HFFc6 (cell line): Measurements from ENCODE around the gene PLAC9. TPM values are rescaled to one million over a fixed set of nuclear protein-coding genes. Genes with fewer than 3 reads are reported as not detected.

Source experiments
- DNase-seq: peaks from one replicate; pipeline ENCODE4 v3.0.0-alpha.2; 2018
- H3K27ac Mint-ChIP-seq: 2 replicates; pipeline ENCODE4 v1.8.0; 2020; ENCODE audit warnings: mild to moderate bottlenecking, mixed read lengths
- H3K27me3 Mint-ChIP-seq: 2 replicates; pipeline ENCODE4 v1.8.0; 2021; ENCODE audit warnings: mild to moderate bottlenecking, moderate library complexity, mixed read lengths; ENCODE audit not compliant: insufficient read depth
- H3K36me3 Mint-ChIP-seq: 2 replicates; pipeline ENCODE4 v1.8.0; 2021; ENCODE audit warnings: low read depth, mixed read lengths
- H3K4me1 Mint-ChIP-seq: 2 replicates; pipeline ENCODE4 v1.8.0; 2020; ENCODE audit warnings: low read depth, mixed read lengths
- H3K4me3 Mint-ChIP-seq: 2 replicates; pipeline ENCODE4 v1.8.0; 2020; ENCODE audit warnings: mild to moderate bottlenecking, moderate library complexity, mixed read lengths
- H3K9me3 Mint-ChIP-seq: 2 replicates; pipeline ENCODE4 v1.8.0; 2020; ENCODE audit warnings: mild to moderate bottlenecking, mixed read lengths
- CTCF ChIP-seq: fragments of 200-600 bp; sonication (generic); IDR thresholded peaks from 2 replicates; pipeline ENCODE4 v1.5.0; 2021; ENCODE audit warnings: antibody characterized with exemption, mild to moderate bottlenecking
- total RNA-seq, 6 experiments: library from RNA; stranded (reverse); fragmentation: NEBNext Ultra II Directional; extraction: Animal tissue kit (Norgen Biotek cat#: 25700); gene quantifications; 2 replicates in 1 of 6; 3 replicates in 5 of 6; pipeline ENCODE4 v1.2.3, GENCODE V29; 2021

Gene PLAC9
- total RNA-seq, 6 experiments from 2014 or later, result 2.1 to 6.6 (median 6.2) TPM

DNA sequence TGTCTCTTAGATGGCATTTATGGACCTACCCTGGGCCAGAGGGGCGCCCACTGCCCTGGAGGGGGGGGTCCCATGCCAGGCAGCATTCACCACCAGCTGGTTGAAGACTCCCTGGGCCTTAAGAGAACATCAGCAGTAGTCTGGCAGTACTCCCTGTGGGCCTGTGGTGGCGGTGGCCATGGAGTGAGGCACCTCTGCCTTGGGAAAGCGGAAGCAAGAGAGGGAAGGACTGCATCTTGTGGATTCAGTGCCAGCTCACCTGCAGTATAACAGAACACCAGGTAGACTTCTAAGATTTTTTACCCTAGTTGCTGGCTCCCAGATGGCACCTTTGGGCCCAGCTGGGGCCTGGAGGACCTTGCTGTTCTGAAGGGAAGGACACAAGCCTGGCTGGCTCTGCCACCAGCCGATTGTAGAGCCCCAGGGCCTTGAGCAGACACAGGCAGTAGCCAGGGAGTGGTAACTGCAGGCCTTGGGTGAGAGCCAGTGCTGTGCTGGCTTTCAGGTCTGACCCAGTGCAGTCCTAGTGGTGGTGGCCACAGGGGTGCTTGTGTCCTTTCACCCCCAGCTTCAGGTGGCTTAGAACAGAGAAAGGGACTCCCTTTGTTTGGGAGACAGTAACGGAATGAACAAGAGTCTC is 15.8 kb downstream of the PLAC9 start:
- Mint-ChIP-seq H3K4me3 (no peak overlapping the region), H3K36me3 (peaks cover 43% of the 10 kb centered on the region), H3K27ac (0 out of 2 replicates have a peak overlapping the region, but pooled peaks have one; percentile 13), H3K9me3 (no peaks in the 10 kb centered on the region; the same call in 1 of the 2 replicates), H3K27me3 (peaks cover 5% of the 10 kb centered on the region; the same call in 1 of the 2 replicates), H3K4me1 (peaks cover 30% of the 10 kb centered on the region)
- DNase-seq, result no peak
- no peak for TF ChIP-seq CTCF

GRCh38 chr10:80149123-80149522 is 16.6 kb downstream of the PLAC9 start:
- H3K27me3 Mint-ChIP-seq, result peaks cover 8% of the 10 kb centered on the region; the same call in 1 of the 2 replicates
- no peak overlapping the region; the same call in 1 of the 2 replicates for H3K4me3 Mint-ChIP-seq
- H3K36me3 Mint-ChIP-seq, result peaks cover 50% of the 10 kb centered on the region
- H3K9me3 Mint-ChIP-seq, result no peaks in the 10 kb centered on the region; the same call in 1 of the 2 replicates
- no peak overlapping the region for H3K27ac Mint-ChIP-seq
- DNase-seq, result no peak
- H3K4me1 Mint-ChIP-seq, result peaks cover 32% of the 10 kb centered on the region
- TF ChIP-seq CTCF, result no peak

DNA sequence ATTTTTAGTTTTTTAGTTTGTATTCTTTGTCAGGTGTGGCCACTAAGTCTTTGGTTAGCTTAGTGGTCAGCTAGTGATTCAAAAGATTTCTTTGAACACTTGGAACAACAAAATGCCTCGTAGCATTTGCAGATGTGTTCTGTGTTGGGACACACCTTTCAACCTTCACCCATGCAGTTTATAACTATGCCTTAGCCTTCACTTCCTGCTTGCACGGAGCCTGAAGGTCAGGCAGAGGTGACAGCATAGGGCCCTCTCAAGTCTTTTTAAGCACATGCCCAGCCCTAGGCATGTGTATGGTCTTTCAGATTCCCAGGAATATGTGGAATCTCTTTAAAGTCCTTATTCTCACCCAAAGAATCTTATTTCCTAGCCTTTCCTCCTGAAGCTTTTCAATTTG is 17.6 kb downstream of the PLAC9 start:
- peaks cover 57% of the 10 kb centered on the region for H3K36me3 Mint-ChIP-seq
- H3K4me3 Mint-ChIP-seq, result no peak overlapping the region
- H3K27me3 Mint-ChIP-seq, result peaks cover 10% of the 10 kb centered on the region
- H3K27ac Mint-ChIP-seq, result no peak overlapping the region
- H3K4me1 Mint-ChIP-seq, result peaks cover 35% of the 10 kb centered on the region
- no peak for TF ChIP-seq CTCF
- no peaks in the 10 kb centered on the region; the same call in 1 of the 2 replicates for H3K9me3 Mint-ChIP-seq
- DNase-seq, result no peak

GRCh38 chr10:80152820-80153219 is 20.3 kb downstream of the PLAC9 start:
- TF ChIP-seq CTCF, result no peak
- H3K27me3 Mint-ChIP-seq, result peaks cover 9% of the 10 kb centered on the region
- H3K4me3 Mint-ChIP-seq, result no peak overlapping the region; the same call in 1 of the 2 replicates
- no peak overlapping the region for H3K27ac Mint-ChIP-seq
- peaks cover 74% of the 10 kb centered on the region for H3K36me3 Mint-ChIP-seq
- DNase-seq, result no peak
- H3K4me1 Mint-ChIP-seq, result peaks cover 46% of the 10 kb centered on the region
- H3K9me3 Mint-ChIP-seq, result no peaks in the 10 kb centered on the region; the same call in 1 of the 2 replicates

- H3K36me3 Mint-ChIP-seq, result peaks cover 80% of the 10 kb centered on the region
- peak overlapping the region; percentile 93 for H3K27ac Mint-ChIP-seq
- peaks cover 51% of the 10 kb centered on the region for H3K4me1 Mint-ChIP-seq
- H3K9me3 Mint-ChIP-seq, result no peaks in the 10 kb centered on the region; the same call in 1 of the 2 replicates
- no peak for DNase-seq
- no peak overlapping the region; the same call in 1 of the 2 replicates for H3K4me3 Mint-ChIP-seq
- TF ChIP-seq CTCF, result no peak
- peaks cover 9% of the 10 kb centered on the region for H3K27me3 Mint-ChIP-seq
These were observed 20.9 kb downstream of the PLAC9 start for GRCh38 chr10:80153460-80153859.
